A549 treated with CpdA at 1 μM for 4 hours (cell line): ENCODE data around the gene GAREM1. TPM values are rescaled to one million over a fixed set of nuclear protein-coding genes. Genes with fewer than 3 reads are reported as not detected.

Experiments
- total RNA-seq: library from RNA; stranded (reverse); fragments of 200-300 nt; extraction: Qiagen RNA extraction; gene quantifications from 5 replicates; pipeline ENCODE4 v1.2.3, GENCODE V29; 2022; ENCODE audit warnings: low read depth

The GAREM1 gene
- total RNA-seq: 2.1 to 2.8 TPM (median 2.4 TPM) in 5 replicates

DNA sequence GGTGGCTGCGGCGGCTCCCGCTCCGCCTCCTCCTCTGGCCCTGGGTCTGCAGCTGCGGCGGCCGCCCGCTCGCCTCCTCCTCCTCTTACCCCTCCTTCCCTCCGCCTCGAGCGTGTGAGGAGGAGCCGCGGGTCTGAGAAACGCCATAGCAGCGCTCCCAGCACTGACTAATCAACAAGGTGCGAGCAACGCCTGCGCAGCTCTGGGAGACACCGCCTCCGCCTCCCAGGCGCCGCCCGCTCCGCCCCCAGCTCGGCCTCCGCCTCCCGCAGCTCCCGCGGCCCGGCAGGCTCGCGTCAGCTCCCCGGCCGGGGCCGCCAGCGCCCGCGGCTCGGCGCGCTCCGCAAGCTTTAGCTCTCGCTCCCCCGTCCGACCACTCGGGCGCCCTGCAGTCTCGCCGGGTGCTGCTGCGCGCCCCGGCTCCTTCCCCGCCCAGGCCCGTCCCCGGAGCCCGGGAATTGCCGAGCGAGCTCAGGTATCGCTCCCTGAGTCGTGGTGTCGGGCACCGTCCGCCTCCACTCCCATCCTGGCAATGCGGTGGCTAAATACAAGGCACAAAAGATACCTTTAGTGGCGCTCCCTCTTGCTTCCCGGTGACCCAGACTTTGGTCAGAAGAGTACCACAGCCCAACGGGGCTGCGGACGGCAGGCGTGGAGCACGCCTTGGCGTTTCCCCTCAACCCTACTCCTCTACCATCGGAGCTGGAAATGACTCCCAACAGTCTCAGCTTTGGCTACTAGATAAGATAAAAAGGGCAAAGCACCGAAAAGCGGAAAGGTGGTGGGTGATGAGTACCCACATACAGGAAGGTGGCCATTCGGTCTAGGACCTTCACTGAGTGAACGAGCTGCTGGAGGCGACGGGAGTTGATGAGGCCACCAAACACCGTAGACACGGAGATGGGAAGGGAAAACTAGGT lies at the start of gene GAREM1:
TSS of gene GAREM1 (minus strand) at position 169 of the 920 bp plus-strand sequence. CDS start 454 bp downstream, outside the sequence.

